ENCODE results near the gene SETBP1.

SETBP1 gene

GRCh38 chr18:45019469-45019868, 338.8 kb downstream of the SETBP1 start:
- no peaks in the 10 kb centered on the region for H3K27me3 ChIP-seq (ENCODE audit: control insufficient read depth in 1 of 2, insufficient read depth in 2 of 2, low read length in 2 of 2)
- no peaks in the 10 kb centered on the region for H3K36me3 ChIP-seq (ENCODE audit: control insufficient read depth in 2 of 2, insufficient read depth in 2 of 2, low read length in 2 of 2)
- H3K4me1 ChIP-seq (ENCODE audit: control insufficient read depth, insufficient read depth, low read length): peaks cover 29% of the 10 kb centered on the region
- H3K4me3 ChIP-seq (ENCODE audit: low read length in 2 of 2): no peak overlapping the region
- no peak overlapping the region for H3K27ac ChIP-seq (ENCODE audit: low read length)
- H3K9ac ChIP-seq (ENCODE audit: low read length in 2 of 2): no peak overlapping the region
- no peaks in the 10 kb centered on the region for H3K9me3 ChIP-seq (ENCODE audit: control insufficient read depth in 2 of 2, low read length in 2 of 2)

- no peak overlapping the region for H3K9ac ChIP-seq (ENCODE audit: low read length in 2 of 2)
- no peak overlapping the region for H3K4me3 ChIP-seq (ENCODE audit: low read length in 2 of 2)
- H3K27ac ChIP-seq (ENCODE audit: low read length): no peak overlapping the region
- no peaks in the 10 kb centered on the region for H3K4me1 ChIP-seq (ENCODE audit: control insufficient read depth, insufficient read depth, low read length)
- no peaks in the 10 kb centered on the region for H3K27me3 ChIP-seq (ENCODE audit: control insufficient read depth in 1 of 2, insufficient read depth in 2 of 2, low read length in 2 of 2)
- H3K36me3 ChIP-seq (ENCODE audit: control insufficient read depth in 2 of 2, insufficient read depth in 2 of 2, low read length in 2 of 2): no peaks in the 10 kb centered on the region
- no peaks in the 10 kb centered on the region for H3K9me3 ChIP-seq (ENCODE audit: control insufficient read depth in 2 of 2, low read length in 2 of 2)
Measured at GRCh38 chr18:45023519-45023918, 342.8 kb downstream of the SETBP1 start.

GRCh38 chr18:45024357-45025088, 343.8 kb downstream of the SETBP1 start:
- H3K27ac ChIP-seq (ENCODE audit: low read length): no peak overlapping the region

GRCh38 chr18:45025089-45025450, 344.4 kb downstream of the SETBP1 start:
- no peak overlapping the region for H3K4me3 ChIP-seq (ENCODE audit: low read length in 2 of 2)
- H3K4me1 ChIP-seq (ENCODE audit: control insufficient read depth, insufficient read depth, low read length): no peaks in the 10 kb centered on the region
- H3K36me3 ChIP-seq (ENCODE audit: control insufficient read depth in 2 of 2, insufficient read depth in 2 of 2, low read length in 2 of 2): no peaks in the 10 kb centered on the region
- H3K27ac ChIP-seq (ENCODE audit: low read length): no peak overlapping the region
- H3K9me3 ChIP-seq (ENCODE audit: control insufficient read depth in 2 of 2, low read length in 2 of 2): no peaks in the 10 kb centered on the region
- H3K9ac ChIP-seq (ENCODE audit: low read length in 2 of 2): no peak overlapping the region
- no peaks in the 10 kb centered on the region for H3K27me3 ChIP-seq (ENCODE audit: control insufficient read depth in 1 of 2, insufficient read depth in 2 of 2, low read length in 2 of 2)

More at GRCh38 chr18:45024357-45025088, 343.8 kb downstream of the SETBP1 start:
- Histone ChIP-seq H3K9me3 (ENCODE audit: control insufficient read depth in 2 of 2, low read length in 2 of 2) (no peaks in the 10 kb centered on the region), H3K4me1 (ENCODE audit: control insufficient read depth, insufficient read depth, low read length) (no peaks in the 10 kb centered on the region), H3K27me3 (ENCODE audit: control insufficient read depth in 1 of 2, insufficient read depth in 2 of 2, low read length in 2 of 2) (no peaks in the 10 kb centered on the region), H3K9ac (ENCODE audit: low read length in 2 of 2) (no peak overlapping the region), H3K36me3 (ENCODE audit: control insufficient read depth in 2 of 2, insufficient read depth in 2 of 2, low read length in 2 of 2) (no peaks in the 10 kb centered on the region), H3K4me3 (ENCODE audit: low read length in 2 of 2) (no peak overlapping the region)

- H3K36me3 ChIP-seq (ENCODE audit: control insufficient read depth in 2 of 2, insufficient read depth in 2 of 2, low read length in 2 of 2): no peaks in the 10 kb centered on the region
- no peaks in the 10 kb centered on the region for H3K9me3 ChIP-seq (ENCODE audit: control insufficient read depth in 2 of 2, low read length in 2 of 2)
- H3K27ac ChIP-seq (ENCODE audit: low read length): no peak overlapping the region
- no peaks in the 10 kb centered on the region for H3K27me3 ChIP-seq (ENCODE audit: control insufficient read depth in 1 of 2, insufficient read depth in 2 of 2, low read length in 2 of 2)
- no peak overlapping the region for H3K9ac ChIP-seq (ENCODE audit: low read length in 2 of 2)
- H3K4me1 ChIP-seq (ENCODE audit: control insufficient read depth, insufficient read depth, low read length): no peaks in the 10 kb centered on the region
- no peak overlapping the region for H3K4me3 ChIP-seq (ENCODE audit: low read length in 2 of 2)
Measured at GRCh38 chr18:45026162-45026561, 345.5 kb downstream of the SETBP1 start.

GRCh38 chr18:45034179-45034578, 353.5 kb downstream of the SETBP1 start:
- Histone ChIP-seq H3K36me3 (ENCODE audit: control insufficient read depth in 2 of 2, insufficient read depth in 2 of 2, low read length in 2 of 2) (peaks cover 4% of the 10 kb centered on the region in 2 donors), H3K4me3 (ENCODE audit: low read length in 2 of 2) (no peak overlapping the region), H3K9ac (ENCODE audit: low read length in 2 of 2) (no peak overlapping the region), H3K27me3 (ENCODE audit: control insufficient read depth in 1 of 2, insufficient read depth in 2 of 2, low read length in 2 of 2) (no peaks in the 10 kb centered on the region), H3K27ac (ENCODE audit: low read length) (no peak overlapping the region), H3K9me3 (ENCODE audit: control insufficient read depth in 2 of 2, low read length in 2 of 2) (no peaks in the 10 kb centered on the region), H3K4me1 (ENCODE audit: control insufficient read depth, insufficient read depth, low read length) (no peaks in the 10 kb centered on the region)

- no peaks in the 10 kb centered on the region for H3K27me3 ChIP-seq (ENCODE audit: control insufficient read depth in 1 of 2, insufficient read depth in 2 of 2, low read length in 2 of 2)
- peaks cover 4% of the 10 kb centered on the region in 2 donors for H3K36me3 ChIP-seq (ENCODE audit: control insufficient read depth in 2 of 2, insufficient read depth in 2 of 2, low read length in 2 of 2)
- H3K9me3 ChIP-seq (ENCODE audit: control insufficient read depth in 2 of 2, low read length in 2 of 2): no peaks in the 10 kb centered on the region
- H3K27ac ChIP-seq (ENCODE audit: low read length): no peak overlapping the region
- no peaks in the 10 kb centered on the region for H3K4me1 ChIP-seq (ENCODE audit: control insufficient read depth, insufficient read depth, low read length)
- no peak overlapping the region for H3K4me3 ChIP-seq (ENCODE audit: low read length in 2 of 2)
- H3K9ac ChIP-seq (ENCODE audit: low read length in 2 of 2): no peak overlapping the region
Measured at GRCh38 chr18:45037618-45038017, 356.9 kb downstream of the SETBP1 start.

GRCh38 chr18:45039376-45039775, 358.7 kb downstream of the SETBP1 start:
- H3K4me1 ChIP-seq (ENCODE audit: control insufficient read depth, insufficient read depth, low read length): no peaks in the 10 kb centered on the region
- H3K27me3 ChIP-seq (ENCODE audit: control insufficient read depth in 1 of 2, insufficient read depth in 2 of 2, low read length in 2 of 2): no peaks in the 10 kb centered on the region
- H3K9ac ChIP-seq (ENCODE audit: low read length in 2 of 2): no peak overlapping the region

GRCh38 chr18:45040879-45041278, 360.2 kb downstream of the SETBP1 start:
- Histone ChIP-seq H3K4me3 (ENCODE audit: low read length in 2 of 2) (no peak overlapping the region), H3K27me3 (ENCODE audit: control insufficient read depth in 1 of 2, insufficient read depth in 2 of 2, low read length in 2 of 2) (no peaks in the 10 kb centered on the region), H3K36me3 (ENCODE audit: control insufficient read depth in 2 of 2, insufficient read depth in 2 of 2, low read length in 2 of 2) (peaks cover 4% of the 10 kb centered on the region in 2 donors), H3K4me1 (ENCODE audit: control insufficient read depth, insufficient read depth, low read length) (no peaks in the 10 kb centered on the region), H3K9ac (ENCODE audit: low read length in 2 of 2) (no peak overlapping the region), H3K27ac (ENCODE audit: low read length) (no peak overlapping the region), H3K9me3 (ENCODE audit: control insufficient read depth in 2 of 2, low read length in 2 of 2) (no peaks in the 10 kb centered on the region)

More at GRCh38 chr18:45039376-45039775, 358.7 kb downstream of the SETBP1 start:
- Histone ChIP-seq H3K9me3 (ENCODE audit: control insufficient read depth in 2 of 2, low read length in 2 of 2) (no peaks in the 10 kb centered on the region), H3K36me3 (ENCODE audit: control insufficient read depth in 2 of 2, insufficient read depth in 2 of 2, low read length in 2 of 2) (peaks cover 4% of the 10 kb centered on the region in 2 donors), H3K27ac (ENCODE audit: low read length) (no peak overlapping the region), H3K4me3 (ENCODE audit: low read length in 2 of 2) (no peak overlapping the region)

GRCh38 chr18:45044787-45045186, 364.1 kb downstream of the SETBP1 start:
- Histone ChIP-seq H3K9me3 (ENCODE audit: control insufficient read depth in 2 of 2, low read length in 2 of 2) (no peaks in the 10 kb centered on the region), H3K36me3 (ENCODE audit: control insufficient read depth in 2 of 2, insufficient read depth in 2 of 2, low read length in 2 of 2) (no peaks in the 10 kb centered on the region), H3K4me1 (ENCODE audit: control insufficient read depth, insufficient read depth, low read length) (no peaks in the 10 kb centered on the region), H3K9ac (ENCODE audit: low read length in 2 of 2) (no peak overlapping the region), H3K27ac (ENCODE audit: low read length) (no peak overlapping the region), H3K27me3 (ENCODE audit: control insufficient read depth in 1 of 2, insufficient read depth in 2 of 2, low read length in 2 of 2) (no peaks in the 10 kb centered on the region), H3K4me3 (ENCODE audit: low read length in 2 of 2) (no peak overlapping the region)

GRCh38 chr18:45046228-45046627, 365.5 kb downstream of the SETBP1 start:
- no peaks in the 10 kb centered on the region for H3K9me3 ChIP-seq (ENCODE audit: control insufficient read depth in 2 of 2, low read length in 2 of 2)
- H3K9ac ChIP-seq (ENCODE audit: low read length in 2 of 2): no peak overlapping the region
- no peak overlapping the region for H3K4me3 ChIP-seq (ENCODE audit: low read length in 2 of 2)
- no peaks in the 10 kb centered on the region for H3K27me3 ChIP-seq (ENCODE audit: control insufficient read depth in 1 of 2, insufficient read depth in 2 of 2, low read length in 2 of 2)
- peaks cover 7% of the 10 kb centered on the region for H3K4me1 ChIP-seq (ENCODE audit: control insufficient read depth, insufficient read depth, low read length)
- no peak overlapping the region for H3K27ac ChIP-seq (ENCODE audit: low read length)
- H3K36me3 ChIP-seq (ENCODE audit: control insufficient read depth in 2 of 2, insufficient read depth in 2 of 2, low read length in 2 of 2): no peaks in the 10 kb centered on the region
